Liver (tissue), 3 donors: Measurements from ENCODE around the gene NOSIP.

Experiments
- RAD21 ChIP-seq, 2 donors: IDR thresholded peaks; 2 replicates each; pipeline ENCODE4 v1.6.1; 2016; ENCODE audit warnings: antibody characterized with exemption in 2 of 2, mild to moderate bottlenecking in 2 of 2
- RXRA ChIP-seq, 2 donors: IDR thresholded peaks; 2 replicates each; pipeline ENCODE4 v1.6.1; 2017 to 2018; ENCODE audit warnings: antibody characterized with exemption in 2 of 2, mild to moderate bottlenecking in 1 of 2
- SP1 ChIP-seq: IDR thresholded peaks from 2 replicates; pipeline ENCODE4 v1.6.1; 2018; ENCODE audit warnings: antibody characterized with exemption, mild to moderate bottlenecking
- TAF1 ChIP-seq: conservative IDR thresholded peaks from 2 replicates; pipeline ENCODE4 v1.6.1; 2016; ENCODE audit warnings: antibody characterized with exemption, mild to moderate bottlenecking
- YY1 ChIP-seq: IDR thresholded peaks from 2 replicates; pipeline ENCODE4 v1.6.1; 2016; ENCODE audit warnings: antibody characterized with exemption, mild to moderate bottlenecking
- TF ChIP-seq, protein P1 (sequence below): fragments of 150-350 bp; IDR thresholded peaks from 2 replicates; pipeline ENCODE4 v1.5.1; 2017; ENCODE audit warnings: improper control_type of control experiment, low read depth, low read length; ENCODE audit not compliant: missing input control
- TF ChIP-seq, protein P2 (sequence below): IDR thresholded peaks from 2 replicates; pipeline ENCODE4 v1.6.1; 2016; ENCODE audit warnings: antibody characterized with exemption
- TF ChIP-seq, protein P3 (sequence below): IDR thresholded peaks from 2 replicates; pipeline ENCODE4 v1.6.1; 2016; ENCODE audit warnings: antibody characterized with exemption
- TF ChIP-seq, protein P4 (sequence below): IDR thresholded peaks from 2 replicates; pipeline ENCODE4 v1.6.1; 2016; ENCODE audit warnings: antibody characterized with exemption
- TF ChIP-seq, protein P5 (sequence below): IDR thresholded peaks from 2 replicates; pipeline ENCODE4 v1.6.1; 2016; ENCODE audit warnings: antibody characterized with exemption, mild to moderate bottlenecking
- donor health status: healthy.
- donor health status: healthy.

DNA sequence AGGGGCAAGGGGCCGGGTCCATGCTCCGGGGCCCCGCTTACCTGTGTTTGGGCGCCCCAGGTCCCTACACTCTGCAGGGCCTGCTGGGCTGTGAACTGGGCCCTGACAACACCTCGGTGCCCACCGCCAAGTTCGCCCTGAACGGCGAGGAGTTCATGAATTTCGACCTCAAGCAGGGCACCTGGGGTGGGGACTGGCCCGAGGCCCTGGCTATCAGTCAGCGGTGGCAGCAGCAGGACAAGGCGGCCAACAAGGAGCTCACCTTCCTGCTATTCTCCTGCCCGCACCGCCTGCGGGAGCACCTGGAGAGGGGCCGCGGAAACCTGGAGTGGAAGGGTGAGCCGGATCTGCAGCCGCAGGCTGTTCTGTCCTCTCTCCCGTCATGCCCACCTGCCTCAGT lies 66.2 kb downstream of the NOSIP start:
- TF ChIP-seq, protein P1, sequence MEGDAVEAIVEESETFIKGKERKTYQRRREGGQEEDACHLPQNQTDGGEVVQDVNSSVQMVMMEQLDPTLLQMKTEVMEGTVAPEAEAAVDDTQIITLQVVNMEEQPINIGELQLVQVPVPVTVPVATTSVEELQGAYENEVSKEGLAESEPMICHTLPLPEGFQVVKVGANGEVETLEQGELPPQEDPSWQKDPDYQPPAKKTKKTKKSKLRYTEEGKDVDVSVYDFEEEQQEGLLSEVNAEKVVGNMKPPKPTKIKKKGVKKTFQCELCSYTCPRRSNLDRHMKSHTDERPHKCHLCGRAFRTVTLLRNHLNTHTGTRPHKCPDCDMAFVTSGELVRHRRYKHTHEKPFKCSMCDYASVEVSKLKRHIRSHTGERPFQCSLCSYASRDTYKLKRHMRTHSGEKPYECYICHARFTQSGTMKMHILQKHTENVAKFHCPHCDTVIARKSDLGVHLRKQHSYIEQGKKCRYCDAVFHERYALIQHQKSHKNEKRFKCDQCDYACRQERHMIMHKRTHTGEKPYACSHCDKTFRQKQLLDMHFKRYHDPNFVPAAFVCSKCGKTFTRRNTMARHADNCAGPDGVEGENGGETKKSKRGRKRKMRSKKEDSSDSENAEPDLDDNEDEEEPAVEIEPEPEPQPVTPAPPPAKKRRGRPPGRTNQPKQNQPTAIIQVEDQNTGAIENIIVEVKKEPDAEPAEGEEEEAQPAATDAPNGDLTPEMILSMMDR: no peak
- TF ChIP-seq RXRA (IDR thresholded peaks at IDR 0.05) (no peak), YY1 (no peak), RAD21 (IDR thresholded peaks at IDR 0.05) (no peak), TAF1 (no peak), SP1 (no peak)
- TF ChIP-seq, protein P2, sequence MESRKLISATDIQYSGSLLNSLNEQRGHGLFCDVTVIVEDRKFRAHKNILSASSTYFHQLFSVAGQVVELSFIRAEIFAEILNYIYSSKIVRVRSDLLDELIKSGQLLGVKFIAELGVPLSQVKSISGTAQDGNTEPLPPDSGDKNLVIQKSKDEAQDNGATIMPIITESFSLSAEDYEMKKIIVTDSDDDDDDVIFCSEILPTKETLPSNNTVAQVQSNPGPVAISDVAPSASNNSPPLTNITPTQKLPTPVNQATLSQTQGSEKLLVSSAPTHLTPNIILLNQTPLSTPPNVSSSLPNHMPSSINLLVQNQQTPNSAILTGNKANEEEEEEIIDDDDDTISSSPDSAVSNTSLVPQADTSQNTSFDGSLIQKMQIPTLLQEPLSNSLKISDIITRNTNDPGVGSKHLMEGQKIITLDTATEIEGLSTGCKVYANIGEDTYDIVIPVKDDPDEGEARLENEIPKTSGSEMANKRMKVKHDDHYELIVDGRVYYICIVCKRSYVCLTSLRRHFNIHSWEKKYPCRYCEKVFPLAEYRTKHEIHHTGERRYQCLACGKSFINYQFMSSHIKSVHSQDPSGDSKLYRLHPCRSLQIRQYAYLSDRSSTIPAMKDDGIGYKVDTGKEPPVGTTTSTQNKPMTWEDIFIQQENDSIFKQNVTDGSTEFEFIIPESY: no peak
- TF ChIP-seq, protein P3, sequence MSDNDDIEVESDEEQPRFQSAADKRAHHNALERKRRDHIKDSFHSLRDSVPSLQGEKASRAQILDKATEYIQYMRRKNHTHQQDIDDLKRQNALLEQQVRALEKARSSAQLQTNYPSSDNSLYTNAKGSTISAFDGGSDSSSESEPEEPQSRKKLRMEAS: no peak
- TF ChIP-seq, protein P4, sequence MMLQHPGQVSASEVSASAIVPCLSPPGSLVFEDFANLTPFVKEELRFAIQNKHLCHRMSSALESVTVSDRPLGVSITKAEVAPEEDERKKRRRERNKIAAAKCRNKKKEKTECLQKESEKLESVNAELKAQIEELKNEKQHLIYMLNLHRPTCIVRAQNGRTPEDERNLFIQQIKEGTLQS: no peak
- TF ChIP-seq, protein P5, sequence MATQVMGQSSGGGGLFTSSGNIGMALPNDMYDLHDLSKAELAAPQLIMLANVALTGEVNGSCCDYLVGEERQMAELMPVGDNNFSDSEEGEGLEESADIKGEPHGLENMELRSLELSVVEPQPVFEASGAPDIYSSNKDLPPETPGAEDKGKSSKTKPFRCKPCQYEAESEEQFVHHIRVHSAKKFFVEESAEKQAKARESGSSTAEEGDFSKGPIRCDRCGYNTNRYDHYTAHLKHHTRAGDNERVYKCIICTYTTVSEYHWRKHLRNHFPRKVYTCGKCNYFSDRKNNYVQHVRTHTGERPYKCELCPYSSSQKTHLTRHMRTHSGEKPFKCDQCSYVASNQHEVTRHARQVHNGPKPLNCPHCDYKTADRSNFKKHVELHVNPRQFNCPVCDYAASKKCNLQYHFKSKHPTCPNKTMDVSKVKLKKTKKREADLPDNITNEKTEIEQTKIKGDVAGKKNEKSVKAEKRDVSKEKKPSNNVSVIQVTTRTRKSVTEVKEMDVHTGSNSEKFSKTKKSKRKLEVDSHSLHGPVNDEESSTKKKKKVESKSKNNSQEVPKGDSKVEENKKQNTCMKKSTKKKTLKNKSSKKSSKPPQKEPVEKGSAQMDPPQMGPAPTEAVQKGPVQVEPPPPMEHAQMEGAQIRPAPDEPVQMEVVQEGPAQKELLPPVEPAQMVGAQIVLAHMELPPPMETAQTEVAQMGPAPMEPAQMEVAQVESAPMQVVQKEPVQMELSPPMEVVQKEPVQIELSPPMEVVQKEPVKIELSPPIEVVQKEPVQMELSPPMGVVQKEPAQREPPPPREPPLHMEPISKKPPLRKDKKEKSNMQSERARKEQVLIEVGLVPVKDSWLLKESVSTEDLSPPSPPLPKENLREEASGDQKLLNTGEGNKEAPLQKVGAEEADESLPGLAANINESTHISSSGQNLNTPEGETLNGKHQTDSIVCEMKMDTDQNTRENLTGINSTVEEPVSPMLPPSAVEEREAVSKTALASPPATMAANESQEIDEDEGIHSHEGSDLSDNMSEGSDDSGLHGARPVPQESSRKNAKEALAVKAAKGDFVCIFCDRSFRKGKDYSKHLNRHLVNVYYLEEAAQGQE: no peak
